Bronchial epithelial cell (primary cell): ENCODE measurements around the gene MLXIPL. TPM values are rescaled to one million over a fixed set of nuclear protein-coding genes. Genes with fewer than 3 reads are reported as not detected.
"Not testable (repeated sequence)": the region's sequence is repeated elsewhere in the genome, so short reads cannot be mapped to it uniquely, and the experiment has no call there.

Source experiments
- DNase-seq: peaks from one replicate; pipeline ENCODE4 v3.0.0-alpha.2; 2010; ENCODE audit warnings: low read depth
- FAIRE-seq: peaks from 2 replicates; lab custom pipeline; 2011; peaks lifted over from hg19 to GRCh38; lab: Jason Lieb, UNC
- H3K27me3 ChIP-seq: 2 replicates; pipeline ENCODE4 v1.5.1; 2011; ENCODE audit warnings: low read length; ENCODE audit not compliant: control insufficient read depth, insufficient read depth
- H3K36me3 ChIP-seq: 2 replicates; pipeline ENCODE4 v1.5.1; 2011; ENCODE audit warnings: low read length; ENCODE audit not compliant: control insufficient read depth, insufficient read depth
- H3K4me3 ChIP-seq: 2 replicates; pipeline ENCODE4 v1.5.1; 2011; ENCODE audit warnings: mild to moderate bottlenecking, low read depth, low read length, control low read depth
- CTCF ChIP-seq: IDR thresholded peaks from 2 replicates; pipeline ENCODE4 v1.5.1; 2011; ENCODE audit warnings: mild to moderate bottlenecking, moderate library complexity, low read length, control low read depth, inconsistent platforms; ENCODE audit not compliant: insufficient read depth, severe bottlenecking
- total RNA-seq: library from RNA; depleted of rRNA; stranded (reverse); fragments of >200 nt; gene quantifications from 2 replicates; pipeline ENCODE4 v1.2.1, GENCODE V29; 2014

The MLXIPL gene
- total RNA-seq, 1 donor from 2014 or later = not detected

GRCh38 chr7:73611017-73611555 lies 13.2 kb downstream of the MLXIPL start:
- TF ChIP-seq CTCF = no peak
- H3K36me3 ChIP-seq = no peaks in the 10 kb centered on the region
- no peak overlapping the region for H3K4me3 ChIP-seq
- FAIRE-seq (no peak), DNase-seq (no peak)
- H3K27me3 ChIP-seq = no peaks in the 10 kb centered on the region

- DNase-seq (no peak), FAIRE-seq (no peak)
- H3K27me3 ChIP-seq = peaks cover 2% of the 10 kb centered on the region
- no peak for TF ChIP-seq CTCF
- H3K4me3 ChIP-seq = no peak overlapping the region
- no peaks in the 10 kb centered on the region for H3K36me3 ChIP-seq
Measured at GRCh38 chr7:73610105-73610504, 14.2 kb downstream of the MLXIPL start.

GRCh38 chr7:73607692-73607983 lies 16.7 kb downstream of the MLXIPL start:
- H3K27me3 ChIP-seq, FAIRE-seq, DNase-seq: not testable (repeated sequence)

GRCh38 chr7:73606801-73607691 lies 17.3 kb downstream of the MLXIPL start:
- no peak for DNase-seq
- TF ChIP-seq CTCF = peak; percentile 86
- H3K27me3 ChIP-seq = peaks cover 6% of the 10 kb centered on the region
- H3K36me3 ChIP-seq = no peaks in the 10 kb centered on the region
- no peak overlapping the region for H3K4me3 ChIP-seq
- no peak for FAIRE-seq

More at GRCh38 chr7:73607692-73607983, 16.7 kb downstream of the MLXIPL start:
- H3K4me3 ChIP-seq, H3K36me3 ChIP-seq: not testable (repeated sequence)

GRCh38 chr7:73605601-73606220 lies 18.6 kb downstream of the MLXIPL start:
- peaks cover 8% of the 10 kb centered on the region for H3K27me3 ChIP-seq
- no peak for TF ChIP-seq CTCF
- H3K36me3 ChIP-seq = no peaks in the 10 kb centered on the region
- FAIRE-seq = no peak
- no peak for DNase-seq
- no peak overlapping the region for H3K4me3 ChIP-seq
